HCT116 (cell line): ENCODE results near the gene PADI4.

Source experiments
- CEBPB ChIP-seq: IDR thresholded peaks from 2 replicates; pipeline ENCODE4 v1.6.1; 2012; ENCODE audit warnings: low read depth
- EZH2phosphoT487 ChIP-seq: fragments of 200-600 bp; IDR thresholded peaks from 2 replicates; pipeline ENCODE4 v1.6.1; 2018; ENCODE audit warnings: antibody characterized with exemption, borderline replicate concordance
- FOSL1 ChIP-seq: IDR thresholded peaks from 2 replicates; pipeline ENCODE4 v1.6.1; 2012; ENCODE audit warnings: low read depth
- TCF7L2 ChIP-seq: IDR thresholded peaks from 2 replicates; pipeline ENCODE4 v1.7.0; 2011; ENCODE audit warnings: borderline replicate concordance, inconsistent platforms; ENCODE audit not compliant: insufficient read depth, insufficient read length; ENCODE audit errors: extremely low read depth
- TF ChIP-seq, protein P1 (sequence below), 3 experiments: fragments of 200-600 bp in 1 of 3; sonication (generic) in 1 of 3; IDR thresholded peaks in 2 of 3; conservative IDR thresholded peaks in 1 of 3; 2 replicates each; pipeline ENCODE4 v1.5.1; 2012 to 2017; ENCODE audit warnings: low read depth in 2 of 3, low read length in 2 of 3, antibody characterized with exemption in 1 of 3, borderline replicate concordance in 1 of 3, control low read depth in 1 of 3, mild to moderate bottlenecking in 1 of 3, mixed read lengths in 1 of 3, mixed run types in 1 of 3, moderate library complexity in 1 of 3; ENCODE audit not compliant: insufficient read depth in 1 of 3
- TF ChIP-seq, protein P2 (sequence below): IDR thresholded peaks from 2 replicates; pipeline ENCODE4 v1.6.1; 2012

DNA sequence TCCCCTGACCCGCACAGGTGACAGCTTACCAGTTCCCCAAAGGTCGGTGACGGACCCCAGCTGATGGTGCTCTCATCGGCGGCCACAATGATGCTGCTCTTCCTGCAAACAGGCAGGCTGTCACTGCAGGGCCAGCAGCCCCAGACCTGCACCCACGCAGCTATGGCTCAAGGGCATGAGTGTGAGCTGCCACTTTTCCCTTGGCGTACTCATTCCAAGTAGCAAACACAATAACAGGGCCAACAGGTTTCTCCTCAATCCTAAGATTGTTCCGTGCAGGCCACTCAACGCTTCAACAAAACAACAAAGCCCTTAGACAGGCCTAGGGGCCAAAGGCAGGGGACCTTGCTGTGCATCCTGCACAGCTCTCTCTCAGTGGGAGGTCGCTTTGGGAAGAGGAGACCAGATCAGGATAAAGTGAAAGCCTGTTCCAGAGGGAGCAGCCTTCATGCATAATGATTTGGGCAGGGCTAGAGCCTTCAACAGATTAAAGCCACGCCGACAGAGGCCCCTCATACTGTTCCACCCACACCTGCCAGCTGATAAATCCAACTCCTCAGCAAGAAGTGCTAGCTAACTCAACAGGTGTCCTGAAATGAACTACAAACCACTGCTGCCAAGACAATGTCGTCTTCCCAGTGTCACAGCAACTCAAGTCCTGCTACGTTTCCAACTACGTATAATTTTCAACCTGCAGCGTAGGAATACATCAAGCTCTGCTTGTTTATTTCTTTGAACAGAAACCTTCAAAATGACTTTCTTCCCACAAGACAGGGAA, 104.3 kb downstream of the PADI4 start:
- TF ChIP-seq FOSL1 (no peak), TCF7L2 (no peak), EZH2phosphoT487 (no peak), CEBPB (no peak)
- TF ChIP-seq, protein P1, sequence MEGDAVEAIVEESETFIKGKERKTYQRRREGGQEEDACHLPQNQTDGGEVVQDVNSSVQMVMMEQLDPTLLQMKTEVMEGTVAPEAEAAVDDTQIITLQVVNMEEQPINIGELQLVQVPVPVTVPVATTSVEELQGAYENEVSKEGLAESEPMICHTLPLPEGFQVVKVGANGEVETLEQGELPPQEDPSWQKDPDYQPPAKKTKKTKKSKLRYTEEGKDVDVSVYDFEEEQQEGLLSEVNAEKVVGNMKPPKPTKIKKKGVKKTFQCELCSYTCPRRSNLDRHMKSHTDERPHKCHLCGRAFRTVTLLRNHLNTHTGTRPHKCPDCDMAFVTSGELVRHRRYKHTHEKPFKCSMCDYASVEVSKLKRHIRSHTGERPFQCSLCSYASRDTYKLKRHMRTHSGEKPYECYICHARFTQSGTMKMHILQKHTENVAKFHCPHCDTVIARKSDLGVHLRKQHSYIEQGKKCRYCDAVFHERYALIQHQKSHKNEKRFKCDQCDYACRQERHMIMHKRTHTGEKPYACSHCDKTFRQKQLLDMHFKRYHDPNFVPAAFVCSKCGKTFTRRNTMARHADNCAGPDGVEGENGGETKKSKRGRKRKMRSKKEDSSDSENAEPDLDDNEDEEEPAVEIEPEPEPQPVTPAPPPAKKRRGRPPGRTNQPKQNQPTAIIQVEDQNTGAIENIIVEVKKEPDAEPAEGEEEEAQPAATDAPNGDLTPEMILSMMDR (IDR thresholded peaks at IDR 0.05 in 2 of 3, conservative IDR thresholded peaks at IDR 0.05 in 1 of 3; ENCODE audit: borderline replicate concordance in 1 of 3, insufficient read depth in 1 of 3, low read depth in 2 of 3, low read length in 2 of 3): no peak
- TF ChIP-seq, protein P2, sequence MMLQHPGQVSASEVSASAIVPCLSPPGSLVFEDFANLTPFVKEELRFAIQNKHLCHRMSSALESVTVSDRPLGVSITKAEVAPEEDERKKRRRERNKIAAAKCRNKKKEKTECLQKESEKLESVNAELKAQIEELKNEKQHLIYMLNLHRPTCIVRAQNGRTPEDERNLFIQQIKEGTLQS: no peak
